ENCODE data around the gene SERPINB11. TPM values are rescaled to one million over a fixed set of nuclear protein-coding genes. Genes with fewer than 3 reads are reported as not detected.

SERPINB11 gene
- total and polyA plus RNA-seq, 10 of the 15 experiments (the other 5 are each of a cell fraction or from before 2014, with no cell fraction given) = not detected

- no peak for TF ChIP-seq SMARCA5 (IDR thresholded peaks at IDR 0.05)
- TF ChIP-seq NFYB (IDR thresholded peaks at IDR 0.05; ENCODE audit: insufficient read depth, low read depth, low read length) = no peak
- TF ChIP-seq ZNF622 (IDR thresholded peaks at IDR 0.05) = no peak
- TF ChIP-seq DPF2 (IDR thresholded peaks at IDR 0.05) = no peak
- TF ChIP-seq MYC (IDR thresholded peaks at IDR 0.05; ENCODE audit: insufficient read depth, insufficient read length, insufficient replicate concordance, low read length, severe bottlenecking) = no peak
- TF ChIP-seq FOXM1 (IDR thresholded peaks at IDR 0.05; ENCODE audit: low read depth, low read length) = no peak
- TF ChIP-seq ZNF274 (IDR thresholded peaks at IDR 0.05; ENCODE audit: insufficient read depth, insufficient read length) = no peak
- Histone ChIP-seq H3K36me3 (ENCODE audit: control insufficient read depth in 2 of 2, insufficient read depth in 2 of 2, low read length in 1 of 2) (no peaks in the 10 kb centered on the region), H3K4me1 (ENCODE audit: control insufficient read depth, insufficient read depth, low read length) (no peaks in the 10 kb centered on the region), H3K79me2 (ENCODE audit: control insufficient read depth, insufficient read depth, low read length) (no peaks in the 10 kb centered on the region), H3K4me3 (no peak overlapping the region), H4K20me1 (ENCODE audit: control insufficient read depth, insufficient read depth) (no peaks in the 10 kb centered on the region), H3K27me3 (replicated peaks in 1 of 2; ENCODE audit: control insufficient read depth in 2 of 2, insufficient read depth in 2 of 2, low read length in 1 of 2) (no peaks in the 10 kb centered on the region), H3K9ac (ENCODE audit: control insufficient read depth, insufficient read depth, low read length) (no peak overlapping the region), H2AFZ (ENCODE audit: control insufficient read depth, low read depth, low read length) (no peak overlapping the region), H3K4me2 (ENCODE audit: control insufficient read depth, insufficient read depth) (no peak overlapping the region), H3K27ac (ENCODE audit: control insufficient read depth, insufficient read depth) (no peak overlapping the region), H3K9me3 (replicated peaks; ENCODE audit: control insufficient read depth, insufficient read depth, low read length) (no peaks in the 10 kb centered on the region)
- in situ Hi-C loops (cut with MboI) (no loop called here), intact Hi-C loops (cut with micrococcal nuclease; ENCODE audit: unreplicated experiment) (no loop called here)
- POLR2A ChIA-PET = no interaction called here
- 1% methylated on average over 3 of the region's 3 CpGs for WGBS (ENCODE audit: insufficient coverage, insufficient replicate concordance, low lambda C conversion rate, missing lambda C conversion rate)
- CTCF ChIA-PET = no interaction called here
- no peak for FAIRE-seq
- BruUV-seq (replicated peaks) = no TSS peak
- RAD21 ChIA-PET (ENCODE audit: unreplicated experiment) = no interaction called here
- SMC1A ChIA-PET (ENCODE audit: uncharacterized antibody, unreplicated experiment) = no interaction called here
- ATAC-seq = no peak
- DNase-seq (ENCODE audit: low read depth, low spot score) = no peak
These were observed 5.6 kb upstream of the SERPINB11 start for GRCh38 chr18:63697097-63697660.

- ChIA-PET CTCF (no interaction called here), POLR2A (no interaction called here), SMC1A (ENCODE audit: uncharacterized antibody, unreplicated experiment) (no interaction called here), RAD21 (ENCODE audit: unreplicated experiment) (no interaction called here)
- no peaks in the 10 kb centered on the region for H4K20me1 ChIP-seq (ENCODE audit: control insufficient read depth, insufficient read depth)
- no peaks in the 10 kb centered on the region for H3K9me3 ChIP-seq (replicated peaks; ENCODE audit: control insufficient read depth, insufficient read depth, low read length)
- no peak overlapping the region for H3K4me2 ChIP-seq (ENCODE audit: control insufficient read depth, insufficient read depth)
- DNase-seq (ENCODE audit: low read depth, low spot score) = no peak
- no peak for FAIRE-seq
- ATAC-seq = no peak
- H3K27ac ChIP-seq (ENCODE audit: control insufficient read depth, insufficient read depth) = no peak overlapping the region
- no peaks in the 10 kb centered on the region; a peak in 1 of 4 replicates for H3K27me3 ChIP-seq (replicated peaks in 1 of 2; ENCODE audit: control insufficient read depth in 2 of 2, insufficient read depth in 2 of 2, low read length in 1 of 2)
- in situ Hi-C loops (cut with MboI) = no loop called here
- H3K36me3 ChIP-seq (ENCODE audit: control insufficient read depth in 2 of 2, insufficient read depth in 2 of 2, low read length in 1 of 2) = no peaks in the 10 kb centered on the region
- no peaks in the 10 kb centered on the region for H3K79me2 ChIP-seq (ENCODE audit: control insufficient read depth, insufficient read depth, low read length)
- H3K9ac ChIP-seq (ENCODE audit: control insufficient read depth, insufficient read depth, low read length) = no peak overlapping the region
- no peak overlapping the region for H2AFZ ChIP-seq (ENCODE audit: control insufficient read depth, low read depth, low read length)
- no peaks in the 10 kb centered on the region for H3K4me1 ChIP-seq (ENCODE audit: control insufficient read depth, insufficient read depth, low read length)
- TF ChIP-seq POLR2AphosphoS5 (IDR thresholded peaks at IDR 0.05; ENCODE audit: low read length) (no peak), RELB (IDR thresholded peaks at IDR 0.05; ENCODE audit: low read depth) (no peak), PAX8 (IDR thresholded peaks at IDR 0.05) (no peak), NFYA (IDR thresholded peaks at IDR 0.05; ENCODE audit: borderline replicate concordance, low read depth, low read length) (no peak), SMAD5 (IDR thresholded peaks at IDR 0.05; ENCODE audit: low read depth) (no peak), HDAC6 (IDR thresholded peaks at IDR 0.05; ENCODE audit: unreplicated experiment) (no peak), RAD21 (IDR thresholded peaks at IDR 0.05; ENCODE audit: insufficient read depth, low read depth, low read length) (no peak), EED (IDR thresholded peaks at IDR 0.05; ENCODE audit: low read depth) (no peak)
- WGBS (ENCODE audit: insufficient coverage, insufficient replicate concordance, low lambda C conversion rate, missing lambda C conversion rate) = 2% methylated on average over 3 of the region's 3 CpGs
- no TSS peak for BruUV-seq (replicated peaks)
- H3K4me3 ChIP-seq = no peak overlapping the region
- intact Hi-C loops (cut with micrococcal nuclease; ENCODE audit: unreplicated experiment) = no loop called here
These were observed 2.3 kb upstream of the SERPINB11 start for GRCh38 chr18:63700501-63700900.

Measured in GM12878 (cell line).